Ascending aorta (tissue), 2 donors: ENCODE results near the gene PITX3. TPM values are rescaled to one million over a fixed set of nuclear protein-coding genes. Genes with fewer than 3 reads are reported as not detected.

Experiments used
- DNase-seq, 2 donors: peaks; one replicate each; pipeline ENCODE4 v3.0.0-alpha.2; 2019; ENCODE audit warnings: low spot score in 2 of 2
- H3K27ac ChIP-seq, 2 donors: fragments of 200-600 bp; sonication (generic); one replicate each; pipeline ENCODE4 v1.5.1; 2016 to 2017; ENCODE audit warnings: mild to moderate bottlenecking in 1 of 2
- H3K27me3 ChIP-seq: fragments of 200-600 bp; sonication (generic); one replicate; pipeline ENCODE4 v1.5.1; 2017
- H3K36me3 ChIP-seq, 2 donors: fragments of 200-600 bp; sonication (generic); one replicate each; pipeline ENCODE4 v1.5.1; 2016
- H3K4me1 ChIP-seq, 2 donors: fragments of 200-600 bp; sonication (generic); one replicate each; pipeline ENCODE4 v1.5.1; 2016 to 2017; ENCODE audit warnings: mild to moderate bottlenecking in 1 of 2
- H3K4me3 ChIP-seq, 2 donors: fragments of 200-600 bp; sonication (generic); one replicate each; pipeline ENCODE4 v1.5.1; 2016 to 2017; ENCODE audit warnings: mild to moderate bottlenecking in 1 of 2
- H3K9me3 ChIP-seq, 2 donors: fragments of 200-600 bp; sonication (generic); one replicate each; pipeline ENCODE4 v1.5.1; 2016
- CTCF ChIP-seq, 3 experiments: fragments of 200-600 bp in 2 of 3; fragments of 450-650 bp in 1 of 3; sonication (generic) in 2 of 3; IDR thresholded peaks; one replicate each; pipeline ENCODE4 v1.5.1; 2016 to 2019; ENCODE audit warnings: antibody characterized with exemption in 3 of 3, mild to moderate bottlenecking in 1 of 3, moderate library complexity in 1 of 3
- intact Hi-C: fragments of 100-400 bp; cut with DNase I; formaldehyde crosslinking; loops from one replicate; pipeline ENCODE4 v1.15.1; 2023
- total RNA-seq: library from RNA; depleted of rRNA; stranded (reverse); fragments of >200 nt; gene quantifications from one replicate; pipeline ENCODE4 v1.1.0, GENCODE V29; 2016

The PITX3 gene
- total RNA-seq, 1 donor from 2014 or later, result not detected

- peak overlapping the region; percentile 70 to 71 for H3K4me3 ChIP-seq
- no peaks in the 10 kb centered on the region for H3K9me3 ChIP-seq
- intact Hi-C loops, result loop anchor here (5.0 kb wide), 1 partner anchor 261 kb away; the partner anchor contains the start of genes ACTR1A and SUFU
- H3K27ac ChIP-seq, result no peak overlapping the region
- no peak for TF ChIP-seq CTCF (IDR thresholded peaks at IDR 0.05)
- no peaks in the 10 kb centered on the region for H3K36me3 ChIP-seq
- H3K27me3 ChIP-seq, result no peaks in the 10 kb centered on the region
- H3K4me1 ChIP-seq, result peaks cover 13 to 25% of the 10 kb centered on the region in 2 donors
- no peak for DNase-seq
Observed at GRCh38 chr10:102241032-102241443, 274 bp downstream of the PITX3 start.

GRCh38 chr10:102240467-102241031 lies 763 bp downstream of the PITX3 start:
- Histone ChIP-seq H3K9me3 (no peaks in the 10 kb centered on the region), H3K27ac (no peak overlapping the region), H3K4me1 (peaks cover 13 to 25% of the 10 kb centered on the region in 2 donors), H3K4me3 (peak overlapping the region; percentile 70 to 71), H3K36me3 (no peaks in the 10 kb centered on the region), H3K27me3 (no peaks in the 10 kb centered on the region)
- intact Hi-C loops, result loop anchor here (5.0 kb wide), 1 partner anchor 262 kb away; the partner anchor contains the start of genes ACTR1A and SUFU
- no peak for TF ChIP-seq CTCF (IDR thresholded peaks at IDR 0.05)
- DNase-seq, result no peak

- no peak for TF ChIP-seq CTCF (IDR thresholded peaks at IDR 0.05)
- H3K27me3 ChIP-seq, result no peaks in the 10 kb centered on the region
- H3K4me1 ChIP-seq, result peaks cover 11 to 17% of the 10 kb centered on the region in 2 donors
- intact Hi-C loops, result no loop called here
- H3K4me3 ChIP-seq, result no peak overlapping the region
- H3K27ac ChIP-seq, result no peak overlapping the region
- no peaks in the 10 kb centered on the region for H3K36me3 ChIP-seq
- no peaks in the 10 kb centered on the region for H3K9me3 ChIP-seq
- no peak for DNase-seq
Observed at GRCh38 chr10:102237711-102238252, 3.5 kb downstream of the PITX3 start.

GRCh38 chr10:102236006-102236405 lies 5.3 kb downstream of the PITX3 start:
- no peak for DNase-seq
- no peak overlapping the region for H3K4me3 ChIP-seq
- no peak overlapping the region for H3K27ac ChIP-seq
- H3K27me3 ChIP-seq, result peaks cover 10% of the 10 kb centered on the region
- H3K36me3 ChIP-seq, result no peaks in the 10 kb centered on the region
- intact Hi-C loops, result no loop called here
- no peaks in the 10 kb centered on the region for H3K9me3 ChIP-seq
- H3K4me1 ChIP-seq, result peaks cover 13 to 14% of the 10 kb centered on the region in 2 donors
- no peak for TF ChIP-seq CTCF (IDR thresholded peaks at IDR 0.05)

- Histone ChIP-seq H3K4me1 (peaks cover 13 to 17% of the 10 kb centered on the region in 2 donors), H3K36me3 (no peaks in the 10 kb centered on the region), H3K9me3 (no peaks in the 10 kb centered on the region), H3K27me3 (peaks cover 14% of the 10 kb centered on the region), H3K27ac (no peak overlapping the region), H3K4me3 (no peak overlapping the region)
- intact Hi-C loops, result no loop called here
- DNase-seq, result no peak
- no peak for TF ChIP-seq CTCF (IDR thresholded peaks at IDR 0.05)
Observed at GRCh38 chr10:102235598-102235920, 5.8 kb downstream of the PITX3 start.
